Measurements from ENCODE around the gene ACSS2.
A peak's percentile ranks its signal among the peaks of the same experiment; 100 is the strongest.
"Not testable (repeated sequence)": the region's sequence is repeated elsewhere in the genome, so short reads cannot be mapped to it uniquely, and the experiment has no call there.

ACSS2 gene

DNA sequence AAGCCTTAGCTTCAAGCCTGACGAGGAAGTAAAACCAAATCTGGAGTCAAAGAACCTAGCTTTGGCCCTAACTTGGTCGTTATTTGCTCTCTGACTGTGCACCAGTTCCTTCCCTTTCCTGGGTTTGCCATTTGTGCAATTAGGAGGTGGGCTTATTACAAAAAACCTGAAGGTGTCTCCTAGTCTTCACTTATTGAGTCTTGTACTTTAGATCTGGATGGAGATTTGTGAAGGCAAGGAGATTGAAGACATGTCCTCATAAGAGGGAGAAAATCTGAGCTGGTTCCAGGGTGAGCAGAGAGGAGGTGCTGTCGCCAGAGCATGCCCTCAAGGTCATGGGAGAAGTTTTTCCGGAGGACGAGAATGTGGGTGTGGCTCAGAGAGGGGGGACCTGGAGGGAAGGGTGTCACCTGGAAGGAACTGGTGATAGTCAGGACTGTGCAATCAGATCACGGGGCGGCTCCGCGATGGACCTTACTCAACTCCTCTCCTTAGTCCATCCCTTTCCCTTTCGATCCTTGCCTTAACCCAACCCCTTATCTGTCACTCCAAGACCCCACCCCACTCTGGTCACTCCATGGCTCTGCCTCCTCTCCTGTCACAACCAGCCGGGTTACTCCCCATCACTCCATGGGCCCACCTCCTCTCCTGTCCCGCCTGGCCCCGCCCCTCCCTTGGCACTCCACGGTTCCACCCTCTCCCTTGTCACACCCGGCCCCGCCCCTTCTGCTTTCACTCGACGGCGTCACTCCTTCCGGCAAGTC is 588 bp upstream of the ACSS2 start:
- peak; percentile 94 for DNase-seq

DNA sequence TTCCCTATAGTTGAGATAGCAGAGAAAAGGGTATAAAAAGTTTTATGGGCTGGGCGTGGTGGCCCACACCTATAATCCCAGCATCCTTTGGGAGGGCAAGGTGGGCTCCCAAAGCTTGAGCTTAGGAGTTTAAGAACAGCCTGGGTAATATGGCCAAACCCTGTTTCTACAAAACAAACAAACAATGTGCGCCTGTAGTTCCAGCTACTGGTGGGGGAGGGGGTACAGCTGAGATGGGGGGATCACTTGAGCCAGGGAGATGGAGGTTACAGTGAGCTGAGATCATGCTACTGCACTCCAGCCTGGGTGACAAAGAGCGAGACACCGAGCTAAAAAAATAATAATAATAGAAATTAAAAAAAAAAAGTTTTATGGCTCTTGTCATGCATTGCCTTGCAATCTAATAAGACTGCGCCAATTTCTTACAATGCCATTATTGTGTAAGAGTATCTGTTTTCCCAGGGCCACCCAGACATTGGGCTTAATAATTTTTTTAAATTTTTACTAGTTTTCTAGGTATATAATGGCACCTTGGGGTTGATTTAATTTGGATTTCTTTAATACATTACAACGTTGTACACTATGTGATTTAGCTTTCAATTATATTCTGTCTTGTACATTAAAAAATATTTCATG is 3.9 kb downstream of the ACSS2 start:
- no peak for DNase-seq

DNA sequence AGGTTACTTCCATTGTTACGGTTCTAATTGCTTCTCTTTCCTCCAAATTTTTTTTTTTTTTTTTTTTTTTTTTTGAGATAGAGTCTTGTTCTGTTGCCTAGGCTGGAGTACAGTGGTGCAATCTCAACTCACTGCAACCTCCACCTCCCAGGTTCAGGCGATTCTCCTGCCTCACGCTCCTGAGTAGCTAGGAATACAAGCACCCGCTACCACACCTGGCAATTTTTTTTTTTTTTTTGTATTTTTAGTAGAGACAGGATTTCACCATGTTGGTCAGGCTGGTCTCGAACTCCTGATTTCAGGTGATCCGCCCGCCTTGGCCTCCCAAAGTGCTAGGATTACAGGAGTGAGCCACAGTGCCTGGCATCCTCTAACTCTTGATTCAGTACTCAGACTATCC is 4.6 kb downstream of the ACSS2 start:
- DNase-seq, result not testable (repeated sequence)

DNA sequence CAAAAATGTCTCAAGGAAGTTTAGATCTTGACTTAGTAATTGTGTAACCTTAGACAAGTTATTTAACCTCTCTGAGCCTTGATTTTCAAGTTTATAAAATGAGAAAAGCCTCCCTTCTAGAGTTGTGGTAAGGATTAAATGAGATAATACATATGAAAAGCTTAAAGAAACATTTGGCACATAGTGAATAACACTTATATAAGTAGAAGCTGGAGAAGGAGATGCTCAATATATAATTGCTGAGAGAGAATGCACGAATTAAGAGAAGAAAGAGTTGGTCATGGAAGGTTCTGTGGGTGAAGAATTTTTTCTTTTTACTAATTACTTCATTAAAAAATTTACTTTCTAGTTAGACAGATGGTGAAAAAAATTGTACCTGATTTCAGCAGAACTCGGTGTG is 5.3 kb downstream of the ACSS2 start:
- DNase-seq, result no peak

DNA sequence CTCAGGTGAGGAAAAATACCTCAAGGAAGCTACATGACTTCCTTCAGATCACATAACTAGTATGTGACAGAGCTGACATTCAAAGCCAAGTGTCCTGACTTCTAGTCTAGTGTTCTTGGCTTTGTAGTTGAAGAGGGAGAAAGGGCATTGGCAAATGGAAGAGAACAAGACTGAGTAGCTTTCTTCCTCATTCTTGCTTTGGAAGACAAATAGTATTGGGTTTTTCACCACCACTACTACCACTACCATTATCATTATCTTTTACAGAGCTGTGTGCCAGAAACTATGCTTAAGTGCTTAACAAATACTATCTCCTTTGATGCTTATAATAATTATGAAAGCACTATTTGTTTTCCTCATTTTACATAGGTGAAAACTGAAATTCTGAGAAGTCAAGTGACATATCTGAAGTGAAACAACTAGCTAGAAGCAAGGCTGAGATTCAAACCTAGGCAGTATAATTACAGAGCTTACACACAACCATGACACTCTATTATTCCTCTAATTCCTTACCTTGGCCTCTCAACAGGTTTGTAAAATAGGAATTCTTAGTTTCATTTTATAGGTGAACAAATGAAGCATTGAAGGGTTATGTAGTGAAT is 6.8 kb downstream of the ACSS2 start:
- DNase-seq, result no peak

DNA sequence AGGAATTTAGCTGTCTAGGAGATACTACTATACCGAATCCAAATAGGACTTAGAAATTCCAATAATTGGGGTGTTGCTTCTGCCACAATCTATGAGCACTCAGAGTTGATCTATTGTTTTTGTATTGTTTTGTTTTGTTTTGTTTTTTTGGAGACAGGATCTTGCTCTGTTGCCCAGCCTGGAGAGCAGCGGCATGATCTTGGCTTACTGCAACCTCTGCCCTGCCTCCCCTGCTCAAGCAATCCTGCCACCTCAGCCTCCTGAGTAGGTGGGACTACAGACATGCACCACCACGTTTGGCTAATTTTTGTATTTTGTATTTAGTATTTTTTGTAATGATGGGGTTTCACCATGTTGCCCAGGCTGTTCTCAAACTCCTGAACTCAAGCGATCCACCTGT is 7.4 kb downstream of the ACSS2 start:
- no peak for DNase-seq

DNA sequence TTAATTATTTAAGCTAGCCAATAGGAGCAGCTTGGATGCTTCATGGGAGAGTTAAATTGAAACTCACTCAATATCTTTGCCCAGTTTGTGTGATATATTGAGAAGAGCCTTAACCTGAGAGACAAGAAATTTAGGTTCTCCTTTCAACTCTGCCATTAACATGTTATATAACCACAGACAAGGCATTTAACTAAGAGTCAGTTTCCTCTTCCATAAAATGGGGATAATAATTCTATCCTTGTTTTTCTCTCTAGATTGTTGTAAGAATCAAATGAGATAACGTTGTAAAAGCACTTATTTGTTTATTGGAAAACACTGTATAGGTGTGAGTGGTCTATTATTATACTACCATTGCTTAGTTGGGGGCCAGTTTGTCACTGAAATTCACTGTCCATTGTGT is 7.8 kb downstream of the ACSS2 start:
- DNase-seq, result no peak

DNA sequence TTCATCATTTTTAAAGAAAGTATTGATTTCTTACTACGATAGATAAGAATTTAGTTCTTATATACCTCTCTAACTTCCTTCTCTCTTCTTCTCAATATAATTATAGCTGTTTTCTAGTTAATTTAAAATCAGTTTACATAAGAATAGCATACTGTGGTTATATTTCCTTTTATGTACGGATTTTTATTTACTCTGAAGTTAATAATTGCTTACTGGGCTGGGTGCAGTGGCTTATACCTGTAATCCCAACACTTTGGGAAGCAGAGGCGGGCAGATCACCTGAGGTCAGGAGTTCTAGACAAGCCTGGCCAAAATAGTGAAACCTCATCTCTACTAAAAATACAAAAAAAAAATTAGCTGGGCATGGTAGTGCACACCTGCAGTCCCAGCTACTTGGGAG is 9.7 kb downstream of the ACSS2 start:
- no peak for DNase-seq

DNA sequence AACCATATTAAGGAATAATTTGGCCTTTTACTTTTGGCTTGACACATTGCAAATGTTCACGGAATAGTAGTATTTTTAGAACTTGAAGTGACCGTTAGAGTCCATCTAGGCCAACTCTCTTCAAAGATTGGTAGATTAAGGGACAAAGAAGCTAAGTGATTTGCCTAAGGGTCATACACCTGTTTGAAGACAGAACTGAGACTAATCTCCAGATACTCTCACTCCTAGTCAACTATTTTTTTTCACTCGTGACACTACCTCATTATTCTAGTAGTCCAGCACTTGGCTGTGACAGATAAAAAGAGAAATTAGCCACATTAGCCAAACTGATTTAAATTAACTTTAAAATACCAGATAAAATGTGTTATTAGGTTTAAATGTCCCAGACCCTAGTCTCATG is 10.6 kb downstream of the ACSS2 start:
- DNase-seq, result no peak

DNA sequence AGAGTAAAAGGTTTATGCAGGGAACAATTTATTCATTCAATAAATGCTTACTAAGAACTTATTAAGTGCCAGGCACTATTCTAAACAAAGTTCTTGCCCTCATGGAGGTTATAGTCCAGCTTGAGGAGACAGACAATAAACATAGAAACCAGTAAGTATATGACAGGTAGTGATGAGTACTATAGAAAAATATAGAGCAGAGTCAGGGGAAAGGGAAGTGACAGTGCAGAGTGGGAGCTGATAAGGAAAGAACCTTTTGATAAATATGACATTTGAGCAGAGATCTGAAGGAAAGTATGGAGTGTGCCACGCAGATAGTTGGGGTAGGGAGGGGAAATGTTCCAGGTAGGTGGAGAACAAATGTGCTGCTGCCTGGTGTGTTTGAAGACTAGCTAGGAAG is 12.1 kb downstream of the ACSS2 start:
- no peak for DNase-seq

DNA sequence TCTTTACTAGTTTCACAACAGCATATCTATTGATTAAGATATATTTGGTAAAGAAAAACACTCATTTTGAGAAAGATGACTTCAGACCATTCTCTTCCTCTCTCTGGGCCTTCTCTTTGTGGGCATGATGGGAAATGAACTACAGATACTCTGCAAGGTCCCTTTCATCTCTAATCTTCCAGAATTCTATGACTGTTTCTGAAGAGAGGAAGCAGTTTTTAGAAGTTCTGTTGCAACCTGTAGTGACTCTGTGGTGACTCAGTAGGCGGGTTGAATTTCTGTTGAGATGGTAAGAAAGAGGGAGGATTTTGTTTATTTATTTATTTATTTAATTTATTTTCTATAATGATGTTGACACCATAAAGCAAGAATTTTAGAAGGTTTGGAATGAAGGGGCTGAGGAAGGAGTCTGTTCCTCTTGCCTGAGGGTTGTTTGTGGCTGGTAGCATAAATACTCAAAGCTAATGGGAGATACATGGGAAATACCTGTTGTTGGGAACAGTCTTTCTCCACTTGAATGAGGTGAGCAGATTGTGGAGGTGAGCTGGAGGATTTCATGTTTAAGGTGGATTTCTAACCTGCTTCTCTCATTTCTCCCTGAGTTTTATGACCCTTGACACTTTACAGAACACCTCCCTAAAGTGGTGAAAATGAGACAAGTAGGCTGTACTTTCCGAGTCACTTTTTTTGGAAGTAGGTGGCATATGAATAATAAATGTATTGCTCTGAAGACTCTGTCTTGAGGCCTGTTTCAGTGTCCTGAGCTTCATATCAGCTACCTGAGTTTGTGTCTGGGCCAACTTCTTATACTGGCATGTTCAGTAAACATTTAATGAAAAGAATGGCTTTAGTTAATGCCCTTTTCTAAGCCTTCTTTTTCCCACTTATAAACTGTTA is 15.0 kb downstream of the ACSS2 start:
- DNase-seq, result no peak

DNA sequence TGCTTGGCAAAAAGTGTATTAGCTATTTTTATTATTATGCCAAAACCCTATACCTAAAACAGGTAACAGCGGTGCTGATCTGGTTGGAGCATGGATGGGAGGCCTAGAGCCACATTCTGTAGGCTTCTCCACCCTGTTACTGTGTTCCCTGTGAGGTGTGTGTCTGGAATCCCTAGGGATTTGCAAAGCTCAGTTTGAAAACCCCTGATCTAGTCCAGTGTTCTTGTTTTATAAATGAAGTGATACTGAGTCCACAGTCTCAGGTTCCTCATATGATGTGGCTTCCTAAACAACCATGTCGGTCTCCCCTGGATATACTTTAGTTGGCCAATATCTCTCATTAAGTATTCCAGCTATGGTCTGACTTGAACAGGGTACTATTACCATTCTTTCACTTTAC is 16.3 kb downstream of the ACSS2 start:
- DNase-seq, result no peak

DNA sequence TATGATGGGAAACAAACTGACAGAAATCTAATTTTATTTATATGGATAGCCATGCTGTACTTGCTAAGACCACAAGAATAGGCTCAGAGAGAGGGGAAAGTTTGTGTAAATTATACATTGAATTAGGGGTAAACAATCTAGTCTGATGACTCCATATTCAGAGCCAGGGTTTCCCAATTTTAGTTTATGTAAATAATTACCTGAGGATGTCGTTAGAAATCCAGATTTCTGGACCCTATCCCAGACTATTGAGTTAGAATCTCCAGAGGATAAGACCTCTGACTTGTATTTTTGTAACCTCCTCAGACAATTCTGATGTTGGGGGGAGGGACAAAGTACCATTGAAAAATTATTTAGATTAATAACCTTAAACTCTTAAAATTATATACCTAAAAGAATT is 18.3 kb downstream of the ACSS2 start:
- DNase-seq, result no peak

DNA sequence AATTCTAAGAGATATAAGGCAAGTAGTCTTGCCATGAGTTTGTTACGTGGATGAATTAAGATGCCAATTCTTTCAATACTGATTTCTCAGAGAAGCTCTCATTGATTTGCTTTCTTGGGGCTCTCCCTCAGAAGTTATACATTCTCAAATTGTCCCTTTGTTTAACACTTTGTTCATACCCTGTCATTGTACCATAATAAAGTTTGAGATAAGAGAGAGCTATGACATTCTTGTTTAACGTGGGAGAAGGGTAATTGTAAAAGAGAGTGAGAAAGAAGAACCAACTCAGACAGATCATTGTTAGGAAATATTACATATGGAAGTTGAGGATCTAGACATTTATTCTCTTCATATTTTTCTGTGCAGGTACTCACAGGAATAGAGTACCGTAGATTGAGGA is 19.1 kb downstream of the ACSS2 start:
- DNase-seq, result no peak

DNA sequence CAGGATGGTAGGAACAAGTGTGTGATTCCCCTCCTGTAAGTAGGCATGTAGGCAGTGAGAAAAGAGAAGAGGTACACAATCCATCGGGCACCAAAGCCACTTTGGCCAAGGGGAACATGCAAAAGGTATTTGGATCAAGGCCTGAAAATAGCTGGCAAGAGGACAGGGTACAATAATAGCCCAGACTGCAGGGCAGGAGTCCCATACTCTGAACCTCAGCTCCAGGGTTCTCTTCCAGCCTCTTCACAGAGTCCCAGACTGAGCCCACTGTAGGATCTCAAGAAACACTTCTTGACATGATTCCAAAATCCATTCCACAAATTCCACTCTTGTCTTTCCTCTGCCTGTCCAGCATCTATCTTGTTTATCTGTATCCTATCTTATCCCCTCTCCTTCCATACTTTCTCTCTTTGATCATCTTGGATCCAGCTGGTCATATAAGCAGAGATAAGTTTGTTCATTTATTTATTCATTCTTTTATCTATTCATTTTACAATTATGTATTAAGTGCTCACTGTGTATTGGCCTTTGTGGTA is 19.7 kb downstream of the ACSS2 start:
- no peak for DNase-seq

DNA sequence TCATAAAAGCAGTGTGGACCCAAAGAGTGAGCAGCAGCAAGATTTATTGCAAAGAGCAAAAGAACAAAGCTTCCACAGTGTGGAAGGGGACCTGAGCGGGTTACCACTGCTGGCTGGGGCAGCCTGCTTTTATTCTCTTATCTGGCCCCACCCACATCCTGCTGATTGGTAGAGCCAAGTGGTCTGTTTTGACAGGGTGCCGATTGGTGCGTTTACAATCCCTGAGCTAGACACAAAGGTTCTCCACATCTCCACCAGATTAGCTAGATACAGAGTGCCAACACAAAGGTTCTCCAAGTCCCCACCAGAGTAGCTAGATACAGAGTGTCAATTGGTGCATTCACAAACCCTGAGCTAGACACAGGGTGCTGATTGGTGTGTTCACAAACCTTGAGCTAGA is 21.7 kb downstream of the ACSS2 start:
- not testable (repeated sequence) for DNase-seq

DNA sequence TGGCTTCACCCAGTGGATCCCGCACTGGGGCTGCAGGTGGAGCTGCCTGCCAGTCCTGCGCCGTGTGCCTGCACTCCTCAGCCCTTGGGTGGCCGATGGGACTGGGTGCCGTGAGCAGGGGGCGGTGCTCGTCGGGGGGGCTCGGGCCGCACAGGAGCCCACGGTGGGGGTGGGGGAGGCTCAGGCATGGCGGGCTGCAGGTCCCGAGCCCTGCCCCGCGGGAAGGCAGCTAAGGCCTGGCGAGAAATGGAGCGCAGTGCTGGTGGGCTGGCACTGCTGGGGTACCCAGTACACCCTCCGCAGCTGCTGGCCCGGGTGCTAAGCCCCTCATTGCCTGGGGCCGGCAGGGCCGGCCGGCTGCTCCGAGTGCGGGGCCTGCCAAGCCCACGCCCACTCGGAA is 22.3 kb downstream of the ACSS2 start:
- DNase-seq, result not testable (repeated sequence)

DNA sequence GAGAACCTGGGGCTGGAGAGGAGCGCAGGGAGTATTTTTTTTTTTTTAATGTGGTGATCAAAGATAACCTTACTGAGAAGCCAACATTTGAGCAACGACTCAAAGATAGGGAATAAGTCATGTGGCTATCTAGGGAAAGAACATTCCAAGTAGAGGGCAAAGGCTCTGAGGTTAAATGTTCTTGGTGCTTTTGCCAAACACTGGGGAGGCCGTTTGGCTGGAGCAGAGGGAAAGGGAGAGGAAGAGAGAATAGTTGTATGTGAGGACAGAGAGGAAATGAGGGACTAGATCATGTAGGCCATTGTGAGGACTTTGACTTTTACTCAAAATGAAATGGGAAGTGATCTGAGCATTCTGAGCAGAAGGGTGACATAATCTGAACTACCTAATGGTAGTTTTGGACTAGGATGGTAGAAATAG is 27.8 kb downstream of the ACSS2 start:
- DNase-seq, result no peak

DNA sequence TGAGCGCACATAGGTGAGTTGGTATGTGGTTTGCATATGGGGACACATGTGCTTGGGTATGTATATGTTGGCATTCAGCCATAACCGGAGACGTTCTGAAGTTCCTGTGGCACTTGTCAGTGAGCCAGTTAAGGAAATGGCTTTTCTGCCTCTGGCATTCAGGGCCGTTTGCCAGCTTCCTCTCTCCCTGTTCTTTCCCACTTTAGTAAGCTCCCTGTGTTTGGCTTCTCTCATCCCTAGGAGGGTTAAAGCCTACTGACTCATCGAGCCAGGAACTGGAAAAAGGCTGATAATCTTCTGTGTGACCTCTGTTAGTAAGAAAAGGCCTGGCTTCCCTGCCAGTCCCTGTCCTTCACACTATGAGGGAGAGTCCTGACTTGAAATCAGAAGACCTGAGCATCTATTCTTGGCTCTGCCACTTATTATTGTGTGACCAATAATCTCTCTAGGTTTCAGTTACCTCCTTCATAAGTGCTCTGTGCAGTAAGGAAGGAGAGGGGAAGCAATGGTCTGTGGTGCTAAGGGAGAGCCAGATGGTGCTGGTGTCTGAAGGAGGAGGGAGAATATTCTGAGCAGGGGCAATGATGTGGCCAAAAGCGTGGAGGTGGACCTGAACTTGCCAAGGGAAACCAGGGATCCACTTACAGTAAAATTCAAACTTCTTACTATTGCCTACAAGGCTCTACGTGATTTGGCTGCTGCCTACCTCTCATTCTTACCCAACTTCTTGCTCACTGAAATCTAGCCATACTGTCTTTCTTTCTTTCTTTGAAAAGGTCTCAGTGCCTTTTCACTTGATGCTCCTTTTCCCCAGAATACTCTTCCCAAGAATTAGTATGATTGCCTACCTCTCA is 31.4 kb downstream of the ACSS2 start:
- peak; percentile 67 for DNase-seq

DNA sequence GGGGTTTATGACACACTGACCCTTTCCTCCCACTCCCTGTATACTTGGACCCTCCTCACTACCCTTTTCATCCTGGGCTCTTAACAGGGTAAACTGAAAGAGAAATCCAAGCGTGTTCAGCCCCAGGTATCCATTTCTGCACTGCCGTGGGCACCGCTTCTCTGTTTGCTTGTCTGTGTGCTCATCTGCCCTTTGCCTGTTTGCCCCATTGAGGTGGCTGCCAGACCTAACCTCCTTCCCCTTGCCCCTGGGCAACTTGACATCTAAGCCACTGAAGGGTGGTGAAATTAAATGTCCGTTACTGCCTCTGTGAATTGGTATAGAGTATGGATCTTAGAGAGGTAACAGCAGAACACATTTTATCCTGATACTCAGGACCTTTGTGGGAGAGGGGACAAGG is 38.7 kb downstream of the ACSS2 start:
- DNase-seq, result no peak

DNA sequence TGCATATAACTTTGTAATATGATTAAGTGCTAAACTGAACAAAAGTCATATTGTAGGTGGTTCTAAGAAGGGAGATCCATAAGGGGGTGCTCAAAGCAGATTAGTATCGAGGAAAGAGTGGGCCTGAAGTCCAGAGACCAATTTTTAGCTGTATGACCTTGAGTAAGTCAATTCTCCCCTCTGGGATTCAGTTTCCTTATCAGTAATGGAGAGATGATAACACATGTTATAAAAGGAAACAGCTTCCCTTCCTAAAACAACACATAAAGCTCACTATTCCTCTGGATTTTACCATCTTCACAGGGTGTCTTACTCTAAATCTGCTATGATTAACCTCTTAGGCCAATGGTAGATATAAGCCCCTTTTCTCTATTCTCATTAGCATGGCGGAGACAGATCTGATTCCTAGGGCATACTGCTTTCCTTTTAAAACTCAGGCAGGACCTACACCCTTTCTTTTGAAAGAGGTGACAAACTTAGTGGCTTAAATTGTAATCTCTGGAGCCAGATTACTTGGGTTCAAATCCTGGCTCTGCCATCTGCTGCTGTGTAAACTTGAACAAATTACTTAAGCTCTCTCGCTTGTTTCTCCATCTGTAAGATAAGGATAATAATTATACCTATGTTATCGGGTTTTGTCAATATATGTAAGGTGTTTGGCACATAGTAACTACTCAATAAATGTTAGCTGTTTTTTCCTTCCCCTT is 39.5 kb downstream of the ACSS2 start:
- no peak for DNase-seq

Measured in NCI-H1105 treated with DMSO at 0.1 percent for 48 hours (cell line).